ENCODE results near the gene TENT5A. TPM values are rescaled to one million over a fixed set of nuclear protein-coding genes. Genes with fewer than 3 reads are reported as not detected.

TENT5A gene
- polyA plus RNA-seq, 3 donors = 9.1 to 28.9 (median 12.1) TPM

DNA sequence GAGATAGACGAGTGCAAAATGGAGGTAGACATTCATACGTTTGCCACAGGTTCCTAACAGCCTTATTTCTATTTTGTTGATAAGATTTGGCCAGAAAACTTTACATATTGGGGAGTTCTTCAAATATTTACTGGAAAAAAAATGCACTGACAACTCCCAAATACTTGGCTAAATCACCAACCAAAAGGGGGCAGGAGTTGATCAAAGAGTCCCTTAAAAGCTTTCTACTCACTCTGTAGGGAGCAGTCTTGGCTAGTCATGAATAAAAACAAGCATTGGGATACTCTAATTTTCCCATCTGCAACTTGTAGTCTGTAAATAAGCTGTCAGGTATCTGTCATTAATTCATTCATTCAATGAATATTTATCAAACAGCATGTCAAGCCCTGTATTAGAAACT, 18.4 kb downstream of the TENT5A start:
- Mint-ChIP-seq H3K36me3 (no peaks in the 10 kb centered on the region), H3K4me1 (peaks cover 10% of the 10 kb centered on the region), H3K27ac (no peak overlapping the region), H3K9me3 (peaks cover 0 to 2% (median 0%) of the 10 kb centered on the region in 7 donors), H3K4me3 (no peak overlapping the region), H3K27me3 (ENCODE audit: low read depth in 3 of 3) (no peaks in the 10 kb centered on the region)
- H3K79me2 ChIP-seq (ENCODE audit: insufficient read depth, low read length) = peaks cover 30% of the 10 kb centered on the region
- no peak overlapping the region for H2AFZ ChIP-seq (ENCODE audit: insufficient read depth, low read depth, low read length, poor library complexity, severe bottlenecking)
- H3K27ac ChIP-seq (ENCODE audit: low read depth in 1 of 2, low read length in 2 of 2) = no peak overlapping the region
- TF ChIP-seq, protein P1, sequence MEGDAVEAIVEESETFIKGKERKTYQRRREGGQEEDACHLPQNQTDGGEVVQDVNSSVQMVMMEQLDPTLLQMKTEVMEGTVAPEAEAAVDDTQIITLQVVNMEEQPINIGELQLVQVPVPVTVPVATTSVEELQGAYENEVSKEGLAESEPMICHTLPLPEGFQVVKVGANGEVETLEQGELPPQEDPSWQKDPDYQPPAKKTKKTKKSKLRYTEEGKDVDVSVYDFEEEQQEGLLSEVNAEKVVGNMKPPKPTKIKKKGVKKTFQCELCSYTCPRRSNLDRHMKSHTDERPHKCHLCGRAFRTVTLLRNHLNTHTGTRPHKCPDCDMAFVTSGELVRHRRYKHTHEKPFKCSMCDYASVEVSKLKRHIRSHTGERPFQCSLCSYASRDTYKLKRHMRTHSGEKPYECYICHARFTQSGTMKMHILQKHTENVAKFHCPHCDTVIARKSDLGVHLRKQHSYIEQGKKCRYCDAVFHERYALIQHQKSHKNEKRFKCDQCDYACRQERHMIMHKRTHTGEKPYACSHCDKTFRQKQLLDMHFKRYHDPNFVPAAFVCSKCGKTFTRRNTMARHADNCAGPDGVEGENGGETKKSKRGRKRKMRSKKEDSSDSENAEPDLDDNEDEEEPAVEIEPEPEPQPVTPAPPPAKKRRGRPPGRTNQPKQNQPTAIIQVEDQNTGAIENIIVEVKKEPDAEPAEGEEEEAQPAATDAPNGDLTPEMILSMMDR (IDR thresholded peaks at IDR 0.05) = no peak
- intact Hi-C loops (cut with micrococcal nuclease) = no loop called here
- no peaks in the 10 kb centered on the region for H3K36me3 ChIP-seq (replicated peaks in 1 of 2; ENCODE audit: control insufficient read depth in 1 of 2, insufficient read depth in 2 of 2, low read length in 2 of 2)
- no peak overlapping the region for H3K4me3 ChIP-seq (replicated peaks in 1 of 3; ENCODE audit: low read depth in 2 of 3, low read length in 3 of 3)
- peak in 1 of 3 donors; percentile 29 for DNase-seq
- no peak overlapping the region for H3K4me2 ChIP-seq (replicated peaks; ENCODE audit: extremely low read depth, low read length, poor library complexity, severe bottlenecking)
- no peak overlapping the region for H3K9ac ChIP-seq (ENCODE audit: insufficient read depth, low read length, poor library complexity, severe bottlenecking)
- WGBS (ENCODE audit: insufficient coverage) = no CpG with 5 or more reads among the region's 2 CpGs
- no peaks in the 10 kb centered on the region for H3K9me3 ChIP-seq (replicated peaks in 1 of 2; ENCODE audit: control insufficient read depth in 1 of 2, insufficient read depth in 1 of 2, low read length in 2 of 2)
- no peaks in the 10 kb centered on the region for H3K4me1 ChIP-seq (ENCODE audit: control insufficient read depth in 1 of 2, insufficient read depth in 2 of 2, low read length in 2 of 2)
- no peaks in the 10 kb centered on the region for H3K27me3 ChIP-seq (ENCODE audit: control insufficient read depth in 2 of 2, insufficient read depth in 2 of 2, low read length in 2 of 2)
- peaks cover 17% of the 10 kb centered on the region for H4K20me1 ChIP-seq (ENCODE audit: insufficient read depth, low read length)

DNA sequence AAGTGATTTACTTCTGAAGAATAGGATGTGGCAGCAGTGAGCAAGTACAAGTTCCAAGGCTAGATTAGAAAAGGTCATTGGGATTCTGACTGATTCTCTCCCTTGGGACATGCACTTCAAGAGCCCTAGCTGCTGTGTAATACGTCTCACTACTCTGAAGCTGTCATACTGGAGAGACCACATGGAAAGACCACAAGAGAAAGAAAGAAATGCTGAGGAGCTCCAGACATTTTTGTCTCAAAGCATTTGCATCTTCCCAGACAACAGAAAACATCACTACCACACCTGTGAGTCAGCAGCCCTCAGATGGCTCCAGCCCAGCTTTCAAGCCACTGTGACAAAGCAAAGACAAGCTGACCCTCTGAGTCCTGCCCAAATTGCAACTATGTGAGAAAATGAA, 20.7 kb downstream of the TENT5A start:
- TF ChIP-seq, protein P1 (IDR thresholded peaks at IDR 0.05) = no peak
- Histone ChIP-seq H3K9me3 (replicated peaks in 1 of 2; ENCODE audit: control insufficient read depth in 1 of 2, insufficient read depth in 1 of 2, low read length in 2 of 2) (no peaks in the 10 kb centered on the region), H3K27ac (ENCODE audit: low read depth in 1 of 2, low read length in 2 of 2) (no peak overlapping the region), H3K4me3 (replicated peaks in 1 of 3; ENCODE audit: low read depth in 2 of 3, low read length in 3 of 3) (no peak overlapping the region), H3K79me2 (ENCODE audit: insufficient read depth, low read length) (peaks cover 20% of the 10 kb centered on the region), H2AFZ (ENCODE audit: insufficient read depth, low read depth, low read length, poor library complexity, severe bottlenecking) (no peak overlapping the region), H3K36me3 (replicated peaks in 1 of 2; ENCODE audit: control insufficient read depth in 1 of 2, insufficient read depth in 2 of 2, low read length in 2 of 2) (no peaks in the 10 kb centered on the region), H3K4me1 (ENCODE audit: control insufficient read depth in 1 of 2, insufficient read depth in 2 of 2, low read length in 2 of 2) (no peaks in the 10 kb centered on the region), H3K4me2 (replicated peaks; ENCODE audit: extremely low read depth, low read length, poor library complexity, severe bottlenecking) (no peak overlapping the region), H3K27me3 (ENCODE audit: control insufficient read depth in 2 of 2, insufficient read depth in 2 of 2, low read length in 2 of 2) (no peaks in the 10 kb centered on the region), H4K20me1 (ENCODE audit: insufficient read depth, low read length) (peaks cover 16% of the 10 kb centered on the region), H3K9ac (ENCODE audit: insufficient read depth, low read length, poor library complexity, severe bottlenecking) (no peak overlapping the region)
- Mint-ChIP-seq H3K27ac (no peak overlapping the region), H3K9me3 (peaks cover 0 to 2% (median 0%) of the 10 kb centered on the region in 7 donors), H3K4me1 (peaks cover 7% of the 10 kb centered on the region), H3K27me3 (ENCODE audit: low read depth in 3 of 3) (no peaks in the 10 kb centered on the region), H3K4me3 (no peak overlapping the region), H3K36me3 (no peaks in the 10 kb centered on the region)
- DNase-seq = no peak
- WGBS (ENCODE audit: insufficient coverage) = 100% methylated on average over 1 of the region's 1 CpG
- intact Hi-C loops (cut with micrococcal nuclease) = no loop called here

Data from CD14-positive monocyte (primary cell).